GM12875 (cell line): ENCODE measurements around the gene JADE2.
"Not testable (repeated sequence)": the region's sequence is repeated elsewhere in the genome, so short reads cannot be mapped to it uniquely, and the experiment has no call there.

ENCODE experiments used
- H3K4me3 ChIP-seq: one replicate; pipeline ENCODE4 v1.5.1; 2011; ENCODE audit warnings: low read depth, low read length, control low read depth
- TF ChIP-seq, protein P1 (sequence below): IDR thresholded peaks from 2 replicates; pipeline ENCODE4 v1.5.1; 2011; ENCODE audit warnings: low read depth, mild to moderate bottlenecking, control low read depth, inconsistent platforms, low read length, moderate library complexity, borderline replicate concordance; ENCODE audit not compliant: insufficient read depth

JADE2 gene

DNA sequence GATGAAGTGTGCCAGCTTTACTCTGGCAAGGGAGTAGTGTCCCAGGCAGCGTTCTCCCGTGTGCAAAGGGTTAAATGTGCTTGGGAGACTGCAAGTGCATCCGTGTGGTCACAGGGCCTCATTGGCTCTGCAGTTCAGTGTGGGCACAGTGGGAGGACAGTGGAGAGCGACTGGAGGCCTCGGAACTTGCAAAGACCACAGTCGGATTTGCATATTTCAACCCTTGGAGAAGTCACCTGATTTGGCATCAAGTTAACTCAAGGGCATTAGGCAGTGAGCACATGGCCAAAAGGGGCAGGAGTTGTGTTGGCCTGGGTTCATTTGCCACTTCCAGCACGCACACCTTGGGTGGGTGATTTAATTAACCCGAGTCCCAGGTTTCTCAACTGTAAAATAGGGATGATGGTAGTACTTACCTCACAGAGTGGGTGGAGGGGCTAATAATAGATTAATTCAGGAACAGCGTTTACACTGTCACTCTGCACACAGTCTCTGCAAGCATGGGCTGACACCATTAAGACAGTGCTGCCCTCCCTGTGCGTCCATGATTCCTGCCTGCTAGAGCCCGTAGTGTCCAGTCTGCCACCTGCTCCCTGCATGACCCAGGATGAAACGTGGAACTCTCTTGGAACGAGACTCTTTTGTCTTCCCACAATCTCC lies 22.7 kb downstream of the JADE2 start:
- TF ChIP-seq, protein P1, sequence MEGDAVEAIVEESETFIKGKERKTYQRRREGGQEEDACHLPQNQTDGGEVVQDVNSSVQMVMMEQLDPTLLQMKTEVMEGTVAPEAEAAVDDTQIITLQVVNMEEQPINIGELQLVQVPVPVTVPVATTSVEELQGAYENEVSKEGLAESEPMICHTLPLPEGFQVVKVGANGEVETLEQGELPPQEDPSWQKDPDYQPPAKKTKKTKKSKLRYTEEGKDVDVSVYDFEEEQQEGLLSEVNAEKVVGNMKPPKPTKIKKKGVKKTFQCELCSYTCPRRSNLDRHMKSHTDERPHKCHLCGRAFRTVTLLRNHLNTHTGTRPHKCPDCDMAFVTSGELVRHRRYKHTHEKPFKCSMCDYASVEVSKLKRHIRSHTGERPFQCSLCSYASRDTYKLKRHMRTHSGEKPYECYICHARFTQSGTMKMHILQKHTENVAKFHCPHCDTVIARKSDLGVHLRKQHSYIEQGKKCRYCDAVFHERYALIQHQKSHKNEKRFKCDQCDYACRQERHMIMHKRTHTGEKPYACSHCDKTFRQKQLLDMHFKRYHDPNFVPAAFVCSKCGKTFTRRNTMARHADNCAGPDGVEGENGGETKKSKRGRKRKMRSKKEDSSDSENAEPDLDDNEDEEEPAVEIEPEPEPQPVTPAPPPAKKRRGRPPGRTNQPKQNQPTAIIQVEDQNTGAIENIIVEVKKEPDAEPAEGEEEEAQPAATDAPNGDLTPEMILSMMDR: no peak
- H3K4me3 ChIP-seq: peak overlapping the region; percentile 26

DNA sequence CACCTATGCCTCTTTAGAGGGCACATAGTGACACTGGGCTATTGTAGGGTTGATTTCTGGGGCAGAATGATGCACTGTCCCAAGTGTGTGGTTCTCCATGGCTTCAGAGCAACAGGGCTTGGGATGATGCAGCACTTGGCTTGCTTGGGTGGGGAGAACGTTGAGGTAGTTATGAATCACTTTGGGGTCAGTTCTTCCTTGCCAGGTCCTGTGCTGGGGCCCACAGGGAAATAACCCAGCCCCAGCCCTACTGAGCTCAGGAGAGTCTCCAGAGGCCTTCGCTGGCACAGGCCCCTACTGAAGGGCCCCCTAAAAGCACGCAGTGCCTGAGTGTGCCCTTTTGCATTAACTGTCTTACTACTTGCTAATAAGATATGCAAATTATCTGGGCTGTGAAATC lies 24.2 kb downstream of the JADE2 start:
- TF ChIP-seq, protein P1: no peak

DNA sequence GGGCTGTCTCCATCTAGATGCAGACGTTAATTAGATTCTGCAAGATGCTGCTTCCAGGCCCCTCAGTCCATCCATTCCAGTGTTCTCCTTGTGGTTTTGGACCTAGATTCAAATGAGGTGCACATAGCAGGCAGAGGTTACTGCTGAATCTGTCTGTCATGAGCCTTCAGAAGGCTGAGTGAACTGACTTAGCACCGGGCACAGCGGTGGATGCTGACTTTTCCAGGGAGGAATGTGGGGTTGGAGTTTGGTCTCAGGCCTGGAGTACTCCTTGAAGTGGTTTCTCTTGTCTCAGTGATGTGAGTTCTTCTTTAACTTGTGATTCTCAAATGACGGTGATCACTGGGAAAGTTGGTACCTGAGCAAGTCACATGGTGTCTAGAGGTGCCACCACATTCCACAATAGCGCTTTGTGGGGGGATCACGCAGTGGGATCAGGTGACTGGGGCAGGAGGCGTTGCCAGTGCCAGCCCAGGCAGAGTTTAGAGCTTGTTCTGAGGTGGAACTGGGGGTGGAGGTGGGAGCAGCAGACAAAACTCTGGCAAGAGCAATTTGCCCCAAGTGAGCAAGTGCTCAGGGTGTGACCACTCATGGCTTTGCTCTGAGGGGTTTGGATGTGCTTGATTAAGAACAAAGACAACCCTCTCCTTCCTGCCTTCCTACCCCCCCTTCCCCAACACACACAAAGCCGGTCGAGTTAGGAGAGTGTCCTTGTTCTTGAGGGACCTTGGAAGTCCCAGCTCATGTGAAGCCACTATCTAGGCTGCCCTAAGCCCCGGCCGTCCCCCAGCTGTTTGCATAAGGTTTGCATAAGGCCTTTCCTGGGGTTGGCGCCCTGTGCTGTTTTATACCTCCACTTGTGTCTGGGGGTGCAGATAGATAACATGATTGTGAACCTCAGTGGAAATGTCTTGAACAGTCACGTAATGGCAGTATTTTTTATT lies 25.1 kb downstream of the JADE2 start:
- TF ChIP-seq, protein P1: no peak
- no peak overlapping the region for H3K4me3 ChIP-seq

More for the DNA sequence above, 24.2 kb downstream of the JADE2 start:
- H3K4me3 ChIP-seq: no peak overlapping the region

DNA sequence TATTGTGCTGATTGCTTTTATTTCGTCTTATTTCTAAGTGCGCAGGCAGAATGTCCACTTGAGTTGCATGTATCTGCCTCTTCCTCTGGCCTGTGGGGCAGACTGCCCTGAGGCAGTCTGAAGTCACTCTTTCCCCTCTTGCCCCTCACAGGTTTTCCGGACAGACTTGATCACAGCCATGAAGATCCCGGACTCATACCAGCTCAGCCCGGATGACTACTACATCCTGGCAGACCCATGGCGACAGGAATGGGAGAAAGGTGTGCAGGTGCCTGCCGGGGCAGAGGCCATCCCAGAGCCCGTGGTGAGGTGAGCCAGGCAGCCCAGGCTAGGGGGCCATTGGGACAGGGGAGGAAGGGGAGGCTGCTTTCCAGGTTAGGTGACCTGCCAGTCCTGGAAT lies 26.4 kb downstream of the JADE2 start:
- TF ChIP-seq, protein P1: no peak
- no peak overlapping the region for H3K4me3 ChIP-seq

DNA sequence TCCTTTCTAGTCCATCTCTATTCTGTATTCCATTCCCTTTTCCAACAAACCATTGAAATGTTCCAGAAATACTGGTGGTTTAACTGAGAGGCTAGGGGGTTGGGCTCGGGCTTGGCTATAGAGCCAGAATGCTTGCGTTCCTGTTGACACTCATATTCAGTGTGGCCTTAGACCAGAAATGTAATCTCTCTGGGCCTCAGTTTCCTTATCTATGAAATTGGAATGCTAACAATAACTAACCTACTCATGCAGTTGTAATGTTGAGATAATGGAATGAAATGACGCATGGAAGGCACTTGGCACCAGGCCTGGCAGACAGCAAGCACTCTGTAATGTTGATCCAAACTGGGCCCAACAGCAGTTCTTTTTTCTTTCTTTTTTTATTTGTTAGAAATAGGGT lies 26.8 kb downstream of the JADE2 start:
- TF ChIP-seq, protein P1: no peak
- H3K4me3 ChIP-seq: no peak overlapping the region

DNA sequence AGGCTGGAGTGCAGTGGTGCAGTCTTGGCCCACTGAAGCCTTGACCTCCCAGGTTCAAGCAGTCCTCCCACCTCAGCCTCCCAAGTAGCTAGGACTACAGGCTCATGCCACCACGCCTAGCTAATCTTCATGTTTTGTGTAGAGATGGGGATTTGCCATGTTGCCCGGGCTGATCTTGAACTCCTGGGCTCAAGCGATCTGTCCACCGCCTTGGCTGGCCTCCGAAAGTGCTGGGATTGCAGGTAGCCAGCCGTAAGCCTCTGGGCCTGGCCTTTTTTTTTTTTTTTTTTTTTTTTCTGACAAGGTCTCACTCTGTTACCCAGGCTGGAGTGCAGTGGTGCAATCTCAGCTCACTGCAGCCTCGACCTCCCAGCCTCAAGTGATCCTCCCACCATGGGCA lies 27.2 kb downstream of the JADE2 start:
- not testable (repeated sequence) for H3K4me3 ChIP-seq

DNA sequence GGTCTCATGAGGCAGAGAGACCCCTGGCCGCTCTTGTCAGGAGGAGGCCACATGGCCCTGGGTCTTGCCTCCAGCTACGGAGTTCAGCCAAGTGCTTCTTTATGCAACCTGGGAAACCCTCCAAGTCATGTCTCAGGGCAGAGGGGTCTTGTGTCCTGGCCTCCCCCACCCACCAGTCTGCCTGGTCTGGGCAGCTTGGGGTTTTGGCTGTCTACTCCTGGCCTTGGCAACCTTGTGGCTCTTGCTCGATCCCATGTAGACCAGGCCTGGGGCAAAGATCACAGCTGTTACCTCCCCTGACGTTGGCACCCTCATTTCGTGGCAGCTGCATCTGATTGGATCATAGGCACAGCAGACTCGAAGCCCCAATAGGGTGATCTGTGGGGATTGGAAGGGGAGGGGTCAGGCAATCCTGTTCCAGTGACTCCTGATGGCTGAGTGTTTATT lies 28.4 kb downstream of the JADE2 start:
- TF ChIP-seq, protein P1: no peak

More for the DNA sequence above, 28.4 kb downstream of the JADE2 start:
- no peak overlapping the region for H3K4me3 ChIP-seq
